HG02852 (cell line): ENCODE measurements around the gene OPRD1.
"Not testable (repeated sequence)": the region's sequence is repeated elsewhere in the genome, so short reads cannot be mapped to it uniquely, and the experiment has no call there.

Source experiments
- ATAC-seq: cut with Tn5 transposase; IDR thresholded peaks from one replicate; pipeline ENCODE4 v1.9.1; 2021; ENCODE audit warnings: mild to moderate bottlenecking, moderate library complexity; ENCODE audit not compliant: unreplicated experiment

Gene OPRD1

GRCh38 chr1:28811766-28812668 is at the start of gene OPRD1:
Gene OPRD1, plus strand, starts transcription at chr1:28812170. Its CDS starts 214 bp downstream, at chr1:28812384.
- no peak for ATAC-seq

- ATAC-seq = no peak
Observed at GRCh38 chr1:28766532-28767183, 45.3 kb upstream of the OPRD1 start.

- no peak for ATAC-seq
Observed at GRCh38 chr1:28770601-28771165, 41.3 kb upstream of the OPRD1 start.

- ATAC-seq = not testable (repeated sequence)
Observed at GRCh38 chr1:28771921-28772320, 40.0 kb upstream of the OPRD1 start.

GRCh38 chr1:28773105-28773504 is 38.9 kb upstream of the OPRD1 start:
- ATAC-seq = no peak

- no peak for ATAC-seq
Observed at GRCh38 chr1:28775121-28775942, 36.6 kb upstream of the OPRD1 start.

- ATAC-seq = no peak
Observed at GRCh38 chr1:28776341-28776740, 35.6 kb upstream of the OPRD1 start.

GRCh38 chr1:28778021-28778420 is 33.9 kb upstream of the OPRD1 start:
- no peak for ATAC-seq

- no peak for ATAC-seq
Observed at GRCh38 chr1:28779751-28780408, 32.1 kb upstream of the OPRD1 start.

- no peak for ATAC-seq
Observed at GRCh38 chr1:28781305-28781704, 30.7 kb upstream of the OPRD1 start.

GRCh38 chr1:28782011-28782410 is 30.0 kb upstream of the OPRD1 start:
- no peak for ATAC-seq

GRCh38 chr1:28783363-28783762 is 28.6 kb upstream of the OPRD1 start:
- ATAC-seq = no peak

- no peak for ATAC-seq
Observed at GRCh38 chr1:28789412-28789811, 22.6 kb upstream of the OPRD1 start.

GRCh38 chr1:28789816-28790215 is 22.2 kb upstream of the OPRD1 start:
- ATAC-seq = no peak

- no peak for ATAC-seq
Observed at GRCh38 chr1:28790377-28791035, 21.5 kb upstream of the OPRD1 start.

- not testable (repeated sequence) for ATAC-seq
Observed at GRCh38 chr1:28791929-28792328, 20.0 kb upstream of the OPRD1 start.

GRCh38 chr1:28792644-28793121 is 19.3 kb upstream of the OPRD1 start:
- no peak for ATAC-seq

GRCh38 chr1:28794582-28794981 is 17.4 kb upstream of the OPRD1 start:
- ATAC-seq = not testable (repeated sequence)

GRCh38 chr1:28796352-28797211 is 15.4 kb upstream of the OPRD1 start:
- ATAC-seq = no peak
